Activated T-helper 2 cell treated with anti-CD3 and anti-CD28 coated beads, Interferon-gamma antibody, Interleukin-2, Interleukin-4, amounts not matched to agents 10 μg/mL and 5 μg/mL and 100 μg/mL, durations not matched to agents 14 hours and 24 hours and 36 hours (primary cell): ENCODE results near the gene MIF4GD. TPM values are rescaled to one million over a fixed set of nuclear protein-coding genes. Genes with fewer than 3 reads are reported as not detected.

ENCODE experiments used
- DNase-seq: peaks from one replicate; pipeline ENCODE4 v3.0.0; 2021; ENCODE audit warnings: low spot score
- H3K27ac Mint-ChIP-seq: one replicate; pipeline ENCODE4 v1.8.0; 2021; ENCODE audit warnings: mixed read lengths
- H3K27me3 Mint-ChIP-seq: one replicate; pipeline ENCODE4 v1.8.0; 2021; ENCODE audit warnings: low read depth, mixed read lengths
- H3K36me3 Mint-ChIP-seq: one replicate; pipeline ENCODE4 v1.8.0; 2021; ENCODE audit warnings: low read depth, mixed read lengths
- H3K4me1 Mint-ChIP-seq: one replicate; pipeline ENCODE4 v1.8.0; 2021; ENCODE audit warnings: low read depth, mixed read lengths
- H3K4me3 Mint-ChIP-seq: one replicate; pipeline ENCODE4 v1.8.0; 2021; ENCODE audit warnings: low read depth, mild to moderate bottlenecking, moderate library complexity, mixed read lengths
- H3K9me3 Mint-ChIP-seq: one replicate; pipeline ENCODE4 v1.8.0; 2021; ENCODE audit warnings: mixed read lengths
- intact Hi-C: fragments of 100-400 bp; cut with micrococcal nuclease; formaldehyde crosslinking; loops from one replicate; pipeline ENCODE4 v1.15.1; 2023
- total RNA-seq: library from RNA; stranded (reverse); gene quantifications from 2 replicates; pipeline ENCODE4 v1.2.3, GENCODE V29; 2022

Gene MIF4GD
- total RNA-seq, result 50.5 and 51.5 TPM in 2 replicates

DNA sequence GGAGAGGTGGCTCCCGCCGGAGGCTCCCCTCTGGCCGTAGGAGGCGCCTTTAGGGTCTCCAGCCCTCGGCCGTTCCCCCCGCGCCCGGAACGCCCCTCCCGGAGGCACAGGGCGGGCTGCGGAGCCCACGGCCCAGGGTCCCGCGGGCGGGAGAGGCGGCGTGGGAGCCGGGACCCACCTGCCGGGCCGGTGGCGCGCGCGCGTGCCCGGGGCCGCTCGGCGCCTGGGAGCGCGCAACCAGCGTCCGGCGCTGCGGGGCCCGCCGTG, at the start of gene MIF4GD:
Gene MIF4GD, minus strand, starts transcription at position 266 of the 267 bp plus-strand sequence. CDS start 1,036 bp downstream, outside the sequence.
- Mint-ChIP-seq H3K27ac (peak within 1 kb of the TSS; percentile 93), H3K36me3 (peaks cover 56% of the 10 kb centered on the region), H3K27me3 (no peaks in the 10 kb centered on the region), H3K4me3 (peak within 1 kb of the TSS; percentile 88), H3K9me3 (no peaks in the 10 kb centered on the region), H3K4me1 (peaks cover 33% of the 10 kb centered on the region)
- intact Hi-C loops, result loop anchor here (1.0 to 10.0 kb wide), 6 partner anchors 9 to 394 kb away; partner anchors contain the start of genes CASKIN2, RECQL5, SAP30BP and SLC25A19
- no peak for DNase-seq

- H3K27me3 Mint-ChIP-seq, result no peaks in the 10 kb centered on the region
- DNase-seq, result no peak
- H3K27ac Mint-ChIP-seq, result no peak overlapping the region
- H3K9me3 Mint-ChIP-seq, result no peaks in the 10 kb centered on the region
- intact Hi-C loops, result loop anchor here (5.0 kb wide), 1 partner anchor 47 kb away; no protein-coding TSS in a partner anchor
- H3K4me3 Mint-ChIP-seq, result no peak overlapping the region
- H3K4me1 Mint-ChIP-seq, result peaks cover 19% of the 10 kb centered on the region
- peaks cover 55% of the 10 kb centered on the region for H3K36me3 Mint-ChIP-seq
Observed at GRCh38 chr17:75319904-75320691, 49.1 kb upstream of the MIF4GD start.

GRCh38 chr17:75318615-75319222, 47.7 kb upstream of the MIF4GD start:
- intact Hi-C loops, result no loop called here
- no peaks in the 10 kb centered on the region for H3K9me3 Mint-ChIP-seq
- H3K36me3 Mint-ChIP-seq, result peaks cover 50% of the 10 kb centered on the region
- H3K4me3 Mint-ChIP-seq, result no peak overlapping the region
- peaks cover 21% of the 10 kb centered on the region for H3K4me1 Mint-ChIP-seq
- no peak for DNase-seq
- no peak overlapping the region for H3K27ac Mint-ChIP-seq
- H3K27me3 Mint-ChIP-seq, result no peaks in the 10 kb centered on the region

- Mint-ChIP-seq H3K27ac (no peak overlapping the region), H3K27me3 (no peaks in the 10 kb centered on the region)
- intact Hi-C loops, result no loop called here
Observed at GRCh38 chr17:75318211-75318610, 47.2 kb upstream of the MIF4GD start.

GRCh38 chr17:75317671-75318070, 46.6 kb upstream of the MIF4GD start:
- no peak for DNase-seq
- peaks cover 43% of the 10 kb centered on the region for H3K36me3 Mint-ChIP-seq
- no peak overlapping the region for H3K27ac Mint-ChIP-seq
- peaks cover 17% of the 10 kb centered on the region for H3K4me1 Mint-ChIP-seq
- H3K9me3 Mint-ChIP-seq, result no peaks in the 10 kb centered on the region
- H3K27me3 Mint-ChIP-seq, result no peaks in the 10 kb centered on the region
- H3K4me3 Mint-ChIP-seq, result no peak overlapping the region
- intact Hi-C loops, result no loop called here

More at GRCh38 chr17:75318211-75318610, 47.2 kb upstream of the MIF4GD start:
- peaks cover 19% of the 10 kb centered on the region for H3K4me1 Mint-ChIP-seq
- no peak for DNase-seq
- H3K9me3 Mint-ChIP-seq, result no peaks in the 10 kb centered on the region
- H3K4me3 Mint-ChIP-seq, result no peak overlapping the region
- peaks cover 47% of the 10 kb centered on the region for H3K36me3 Mint-ChIP-seq

DNA sequence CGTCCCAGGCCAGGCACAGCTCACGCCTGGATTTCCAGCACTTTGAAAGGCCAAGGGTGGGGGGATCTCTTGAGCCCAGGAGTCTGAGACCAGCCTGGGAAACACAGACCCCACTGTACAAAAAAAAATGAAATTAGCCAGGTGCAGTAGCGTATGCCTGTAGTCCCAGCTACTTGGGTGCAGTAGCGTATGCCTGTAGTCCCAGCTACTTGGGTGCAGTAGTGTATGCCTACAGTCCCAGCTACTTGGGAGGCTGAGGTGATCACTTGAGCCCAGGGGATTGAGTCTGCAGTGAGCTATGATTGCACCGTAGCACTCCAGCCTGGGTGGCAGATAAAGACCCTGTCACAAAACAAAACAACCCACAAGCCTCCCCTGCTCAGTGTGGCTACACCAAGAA, 45.2 kb upstream of the MIF4GD start:
- H3K36me3 Mint-ChIP-seq, result peaks cover 36% of the 10 kb centered on the region
- H3K27me3 Mint-ChIP-seq, result no peaks in the 10 kb centered on the region
- H3K4me1 Mint-ChIP-seq, result peaks cover 19% of the 10 kb centered on the region
- no peaks in the 10 kb centered on the region for H3K9me3 Mint-ChIP-seq
- intact Hi-C loops, result no loop called here
- no peak overlapping the region for H3K4me3 Mint-ChIP-seq
- no peak for DNase-seq
- H3K27ac Mint-ChIP-seq, result peak overlapping the region; percentile 87

- intact Hi-C loops, result no loop called here
- H3K27ac Mint-ChIP-seq, result peak overlapping the region; percentile 87
- no peak for DNase-seq
- H3K36me3 Mint-ChIP-seq, result peaks cover 30% of the 10 kb centered on the region
- H3K4me3 Mint-ChIP-seq, result no peak overlapping the region
- H3K9me3 Mint-ChIP-seq, result no peaks in the 10 kb centered on the region
- no peaks in the 10 kb centered on the region for H3K27me3 Mint-ChIP-seq
- H3K4me1 Mint-ChIP-seq, result peaks cover 19% of the 10 kb centered on the region
Observed at GRCh38 chr17:75315541-75316243, 44.7 kb upstream of the MIF4GD start.

GRCh38 chr17:75313941-75314551, 43.0 kb upstream of the MIF4GD start:
- intact Hi-C loops, result no loop called here
- no peak for DNase-seq
- Mint-ChIP-seq H3K4me3 (no peak overlapping the region), H3K27ac (peak overlapping the region; percentile 31), H3K4me1 (peaks cover 19% of the 10 kb centered on the region), H3K27me3 (no peaks in the 10 kb centered on the region), H3K36me3 (peaks cover 19% of the 10 kb centered on the region), H3K9me3 (no peaks in the 10 kb centered on the region)

- intact Hi-C loops, result no loop called here
- no peaks in the 10 kb centered on the region for H3K27me3 Mint-ChIP-seq
- peaks cover 3% of the 10 kb centered on the region for H3K36me3 Mint-ChIP-seq
- H3K4me3 Mint-ChIP-seq, result no peak overlapping the region
- H3K27ac Mint-ChIP-seq, result no peak overlapping the region
- peaks cover 7% of the 10 kb centered on the region for H3K4me1 Mint-ChIP-seq
- no peaks in the 10 kb centered on the region for H3K9me3 Mint-ChIP-seq
- no peak for DNase-seq
Observed at GRCh38 chr17:75308732-75309629, 38.0 kb upstream of the MIF4GD start.

- no peaks in the 10 kb centered on the region for H3K9me3 Mint-ChIP-seq
- DNase-seq, result no peak
- no peak overlapping the region for H3K27ac Mint-ChIP-seq
- intact Hi-C loops, result no loop called here
- H3K4me3 Mint-ChIP-seq, result no peak overlapping the region
- H3K27me3 Mint-ChIP-seq, result no peaks in the 10 kb centered on the region
- H3K4me1 Mint-ChIP-seq, result peaks cover 3% of the 10 kb centered on the region
- no peaks in the 10 kb centered on the region for H3K36me3 Mint-ChIP-seq
Observed at GRCh38 chr17:75307957-75308731, 37.1 kb upstream of the MIF4GD start.

DNA sequence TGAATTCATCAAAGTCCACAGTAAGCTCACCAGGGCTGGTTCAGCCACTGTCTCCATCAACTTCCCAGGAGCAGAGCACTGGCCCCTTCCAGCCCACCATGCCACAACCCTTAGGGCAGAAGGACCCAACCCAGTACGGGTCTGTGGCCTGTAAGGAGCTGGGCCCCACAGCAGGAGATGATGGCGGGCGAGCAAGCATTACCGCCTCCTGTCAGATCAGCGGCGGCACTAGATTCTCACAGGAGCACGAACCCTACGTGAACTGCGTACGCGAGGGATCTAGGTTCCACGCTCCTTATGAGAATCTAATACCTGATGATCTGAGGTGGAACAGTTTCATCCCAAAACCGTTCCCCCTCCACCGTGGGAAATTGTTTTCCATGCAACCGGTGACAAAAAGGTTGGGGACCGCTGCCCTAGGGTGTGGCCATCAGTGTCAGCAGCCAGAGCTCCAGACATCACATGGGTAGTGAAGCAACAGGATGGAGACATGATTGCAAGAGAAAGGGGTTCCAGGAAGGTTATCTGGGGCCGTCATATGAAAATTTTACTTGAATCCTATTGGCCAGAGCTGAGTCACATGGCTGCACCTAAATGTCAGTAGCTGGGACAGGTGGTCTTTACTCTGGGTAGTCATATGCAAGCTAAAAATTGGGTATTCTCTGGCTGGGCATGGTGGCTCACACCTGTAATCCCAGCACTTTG, 30.6 kb upstream of the MIF4GD start:
- peaks cover 7% of the 10 kb centered on the region for H3K4me1 Mint-ChIP-seq
- H3K9me3 Mint-ChIP-seq, result no peaks in the 10 kb centered on the region
- peaks cover 3% of the 10 kb centered on the region for H3K36me3 Mint-ChIP-seq
- intact Hi-C loops, result no loop called here
- H3K27me3 Mint-ChIP-seq, result no peaks in the 10 kb centered on the region
- H3K27ac Mint-ChIP-seq, result no peak overlapping the region
- DNase-seq, result no peak
- H3K4me3 Mint-ChIP-seq, result no peak overlapping the region
